Measurements from ENCODE around the gene PHETA1.

PHETA1 gene

GRCh38 chr12:111359914-111360276 is 9.0 kb downstream of the PHETA1 start:
- TF ChIP-seq CTCF (IDR thresholded peaks at IDR 0.05), result no peak
- H2AFZ ChIP-seq, result no peak overlapping the region
- no peaks in the 10 kb centered on the region for H3K36me3 ChIP-seq (ENCODE audit: control insufficient read depth, insufficient read depth, low read length)
- H3K9ac ChIP-seq, result no peak overlapping the region
- H3K4me1 ChIP-seq, result no peaks in the 10 kb centered on the region
- no peaks in the 10 kb centered on the region for H3K79me2 ChIP-seq
- H3K4me3 ChIP-seq (ENCODE audit: low read depth, low read length), result no peak overlapping the region
- H3K4me2 ChIP-seq (ENCODE audit: low read length), result no peak overlapping the region
- no peaks in the 10 kb centered on the region for H3K9me3 ChIP-seq (ENCODE audit: control insufficient read depth, low read length)
- H3K27ac ChIP-seq, result no peak overlapping the region
- H3K27me3 ChIP-seq (ENCODE audit: control insufficient read depth, insufficient read depth, low read length), result no peaks in the 10 kb centered on the region

GRCh38 chr12:111359231-111359913 is 9.5 kb downstream of the PHETA1 start:
- Histone ChIP-seq H3K4me3 (ENCODE audit: low read depth, low read length) (no peak overlapping the region), H3K36me3 (ENCODE audit: control insufficient read depth, insufficient read depth, low read length) (no peaks in the 10 kb centered on the region), H3K79me2 (no peaks in the 10 kb centered on the region), H2AFZ (no peak overlapping the region), H3K4me2 (ENCODE audit: low read length) (no peak overlapping the region), H3K4me1 (no peaks in the 10 kb centered on the region), H3K9ac (no peak overlapping the region), H3K27ac (no peak overlapping the region), H3K9me3 (ENCODE audit: control insufficient read depth, low read length) (no peaks in the 10 kb centered on the region), H3K27me3 (ENCODE audit: control insufficient read depth, insufficient read depth, low read length) (no peaks in the 10 kb centered on the region)
- no peak for TF ChIP-seq CTCF (IDR thresholded peaks at IDR 0.05)

- Histone ChIP-seq H3K27me3 (ENCODE audit: control insufficient read depth, insufficient read depth, low read length) (no peaks in the 10 kb centered on the region), H3K4me1 (no peaks in the 10 kb centered on the region), H3K4me2 (ENCODE audit: low read length) (no peak overlapping the region), H3K9me3 (ENCODE audit: control insufficient read depth, low read length) (no peaks in the 10 kb centered on the region), H3K4me3 (ENCODE audit: low read depth, low read length) (no peak overlapping the region), H3K9ac (no peak overlapping the region), H2AFZ (no peak overlapping the region), H3K27ac (no peak overlapping the region), H3K79me2 (no peaks in the 10 kb centered on the region), H3K36me3 (ENCODE audit: control insufficient read depth, insufficient read depth, low read length) (no peaks in the 10 kb centered on the region)
- no peak for TF ChIP-seq CTCF (IDR thresholded peaks at IDR 0.05)
Observed at GRCh38 chr12:111355201-111355925, 13.5 kb downstream of the PHETA1 start.

- Histone ChIP-seq H3K9ac (no peak overlapping the region), H3K27ac (no peak overlapping the region), H3K79me2 (no peaks in the 10 kb centered on the region), H3K4me2 (ENCODE audit: low read length) (no peak overlapping the region), H2AFZ (no peak overlapping the region), H3K9me3 (ENCODE audit: control insufficient read depth, low read length) (no peaks in the 10 kb centered on the region), H3K27me3 (ENCODE audit: control insufficient read depth, insufficient read depth, low read length) (no peaks in the 10 kb centered on the region), H3K4me1 (no peaks in the 10 kb centered on the region), H3K4me3 (ENCODE audit: low read depth, low read length) (no peak overlapping the region), H3K36me3 (ENCODE audit: control insufficient read depth, insufficient read depth, low read length) (no peaks in the 10 kb centered on the region)
- TF ChIP-seq CTCF (IDR thresholded peaks at IDR 0.05), result no peak
Observed at GRCh38 chr12:111354511-111354910, 14.4 kb downstream of the PHETA1 start.

All from parathyroid adenoma (tissue), 2 donors.